Activated CD4-positive, alpha-beta T cell treated with anti-CD3 and anti-CD28 coated beads, Interleukin-2, amount 50 U/mL, for 48 hours (primary cell): ENCODE results near the gene PPP2R2D.

Source experiments
- DNase-seq, 2 experiments: peaks; one replicate each; pipeline ENCODE4 v3.0.0-alpha.2; 2020

PPP2R2D gene

DNA sequence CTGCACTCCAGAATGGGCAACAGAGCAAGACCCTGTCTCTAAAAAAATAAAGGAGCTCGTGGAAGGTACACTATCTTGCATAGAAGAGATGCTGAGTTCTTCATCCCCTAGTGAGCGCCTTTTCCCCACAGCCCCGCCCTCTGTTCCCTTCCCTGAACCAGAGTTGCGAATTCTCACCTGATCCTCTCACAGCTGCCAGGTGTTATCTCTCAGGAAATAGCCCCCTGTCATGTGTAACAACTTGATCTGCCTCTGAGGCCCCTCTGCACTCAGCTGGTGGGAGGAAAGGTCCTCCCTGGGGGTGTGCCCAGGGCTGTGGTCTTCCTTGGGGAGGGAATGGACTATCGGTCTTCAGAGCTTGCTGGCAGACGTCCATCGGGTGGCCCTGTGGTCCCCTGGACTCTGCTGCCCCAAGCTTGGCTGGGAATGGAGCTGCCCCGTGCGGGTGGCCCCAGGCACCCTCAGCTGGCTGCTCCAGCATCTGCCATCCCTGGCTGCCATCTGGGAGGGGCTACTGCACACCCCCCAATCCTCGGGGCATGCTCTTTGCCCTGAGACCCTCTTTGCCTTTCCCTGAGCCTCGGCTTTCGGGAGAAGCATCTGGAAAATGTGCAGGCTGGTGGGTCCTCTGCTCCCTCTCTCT, 102.6 kb downstream of the PPP2R2D start:
- DNase-seq, result no peak

- DNase-seq, result no peak
Measured at GRCh38 chr10:132004052-132004451, 103.2 kb downstream of the PPP2R2D start.

GRCh38 chr10:132005147-132005546, 104.3 kb downstream of the PPP2R2D start:
- DNase-seq, result no peak

GRCh38 chr10:132006966-132007365, 106.2 kb downstream of the PPP2R2D start:
- no peak for DNase-seq

DNA sequence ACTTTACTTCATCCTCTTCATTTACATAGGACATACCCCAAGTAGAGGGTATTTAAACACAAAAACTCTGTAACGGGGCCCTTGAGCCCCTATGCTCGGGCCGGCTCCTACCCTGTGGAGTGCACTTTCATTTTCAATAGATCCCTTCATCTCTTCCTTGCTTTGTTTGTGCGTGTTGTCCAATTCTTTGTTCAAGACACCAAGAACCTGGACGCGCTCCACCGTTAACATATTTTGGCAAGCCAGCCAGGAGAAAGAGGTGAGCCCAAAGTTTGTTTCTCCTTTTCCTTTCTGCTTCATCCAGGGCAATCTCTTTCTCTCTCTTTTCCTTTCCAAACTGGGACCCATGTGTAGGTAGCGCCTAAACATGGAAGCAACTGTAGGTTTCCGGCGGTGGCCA, 106.9 kb downstream of the PPP2R2D start:
- DNase-seq, result no peak
